UCSD-AML1 (cell line): ENCODE data around the gene HMGXB3.

ENCODE experiments used
- DNase-seq: peaks from one replicate; lab custom pipeline; 2025; ENCODE audit not compliant: unreplicated experiment; lab: John Stamatoyannopoulos, UW

Gene HMGXB3, protein sequence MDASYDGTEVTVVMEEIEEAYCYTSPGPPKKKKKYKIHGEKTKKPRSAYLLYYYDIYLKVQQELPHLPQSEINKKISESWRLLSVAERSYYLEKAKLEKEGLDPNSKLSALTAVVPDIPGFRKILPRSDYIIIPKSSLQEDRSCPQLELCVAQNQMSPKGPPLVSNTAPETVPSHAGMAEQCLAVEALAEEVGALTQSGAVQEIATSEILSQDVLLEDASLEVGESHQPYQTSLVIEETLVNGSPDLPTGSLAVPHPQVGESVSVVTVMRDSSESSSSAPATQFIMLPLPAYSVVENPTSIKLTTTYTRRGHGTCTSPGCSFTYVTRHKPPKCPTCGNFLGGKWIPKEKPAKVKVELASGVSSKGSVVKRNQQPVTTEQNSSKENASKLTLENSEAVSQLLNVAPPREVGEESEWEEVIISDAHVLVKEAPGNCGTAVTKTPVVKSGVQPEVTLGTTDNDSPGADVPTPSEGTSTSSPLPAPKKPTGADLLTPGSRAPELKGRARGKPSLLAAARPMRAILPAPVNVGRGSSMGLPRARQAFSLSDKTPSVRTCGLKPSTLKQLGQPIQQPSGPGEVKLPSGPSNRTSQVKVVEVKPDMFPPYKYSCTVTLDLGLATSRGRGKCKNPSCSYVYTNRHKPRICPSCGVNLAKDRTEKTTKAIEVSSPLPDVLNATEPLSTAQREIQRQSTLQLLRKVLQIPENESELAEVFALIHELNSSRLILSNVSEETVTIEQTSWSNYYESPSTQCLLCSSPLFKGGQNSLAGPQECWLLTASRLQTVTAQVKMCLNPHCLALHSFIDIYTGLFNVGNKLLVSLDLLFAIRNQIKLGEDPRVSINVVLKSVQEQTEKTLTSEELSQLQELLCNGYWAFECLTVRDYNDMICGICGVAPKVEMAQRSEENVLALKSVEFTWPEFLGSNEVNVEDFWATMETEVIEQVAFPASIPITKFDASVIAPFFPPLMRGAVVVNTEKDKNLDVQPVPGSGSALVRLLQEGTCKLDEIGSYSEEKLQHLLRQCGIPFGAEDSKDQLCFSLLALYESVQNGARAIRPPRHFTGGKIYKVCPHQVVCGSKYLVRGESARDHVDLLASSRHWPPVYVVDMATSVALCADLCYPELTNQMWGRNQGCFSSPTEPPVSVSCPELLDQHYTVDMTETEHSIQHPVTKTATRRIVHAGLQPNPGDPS (N-terminal part only)

GRCh38 chr5:150000256-150000989, at the start of gene HMGXB3, which contains the start of gene TIGD6:
Gene HMGXB3, plus strand, starts transcription at chr5:150000739. Its CDS starts 4,114 bp downstream, at chr5:150004853.
Gene TIGD6, minus strand, starts transcription at chr5:150000654. Its CDS starts 4,306 bp downstream, at chr5:149996348.
- DNase-seq, result peak; percentile 94

DNA sequence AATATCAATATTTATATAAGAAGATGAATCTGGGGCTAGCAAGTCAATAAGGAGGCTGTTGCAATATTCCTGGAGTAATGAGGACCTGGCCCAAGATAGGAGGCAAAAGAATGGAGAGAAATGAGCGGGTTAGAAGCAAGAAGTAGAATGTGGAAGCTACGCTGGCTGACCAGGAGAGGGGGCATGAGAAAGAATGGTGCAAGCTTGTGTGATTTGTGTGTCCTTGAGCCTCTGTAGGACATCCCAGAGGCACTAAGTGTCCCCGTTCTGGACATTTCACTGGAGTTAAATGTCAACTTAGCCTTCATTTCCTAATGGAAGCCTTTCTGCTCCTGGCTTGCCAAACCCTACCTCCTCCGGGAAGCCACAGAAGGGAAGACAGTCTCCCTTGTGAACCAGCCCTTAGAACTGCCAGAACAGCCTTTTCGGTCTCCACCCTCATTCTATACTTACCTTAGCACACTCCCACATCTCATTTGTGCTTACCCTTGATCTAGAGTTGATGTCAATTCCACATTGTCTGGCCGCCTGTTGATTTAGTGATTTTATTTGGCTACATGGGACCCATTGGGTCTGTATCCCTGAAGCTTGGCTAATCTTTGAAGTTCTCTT, 49.3 kb upstream of the HMGXB3 start:
- no peak for DNase-seq

- no peak for DNase-seq
These were observed 47.0 kb upstream of the HMGXB3 start for GRCh38 chr5:149953436-149954121.

DNA sequence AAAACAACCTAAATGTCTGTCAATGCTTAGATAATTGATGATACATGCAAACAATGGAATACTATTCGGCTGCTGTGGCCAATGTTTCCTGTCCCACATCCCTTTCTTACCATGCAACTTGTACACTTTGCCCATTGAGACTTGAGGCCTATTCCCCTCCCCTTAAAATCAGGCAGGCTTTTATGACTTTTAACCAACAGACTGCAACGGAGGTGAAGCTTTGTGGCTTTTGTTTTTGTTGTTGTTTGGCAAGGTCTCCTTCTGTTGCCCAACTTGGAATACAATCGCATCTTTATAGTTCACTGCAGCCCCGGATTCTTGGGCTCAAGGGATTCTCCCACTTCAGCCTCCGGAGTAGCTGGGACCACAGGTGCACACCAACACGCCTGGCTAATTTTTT, 45.7 kb upstream of the HMGXB3 start:
- no peak for DNase-seq

DNA sequence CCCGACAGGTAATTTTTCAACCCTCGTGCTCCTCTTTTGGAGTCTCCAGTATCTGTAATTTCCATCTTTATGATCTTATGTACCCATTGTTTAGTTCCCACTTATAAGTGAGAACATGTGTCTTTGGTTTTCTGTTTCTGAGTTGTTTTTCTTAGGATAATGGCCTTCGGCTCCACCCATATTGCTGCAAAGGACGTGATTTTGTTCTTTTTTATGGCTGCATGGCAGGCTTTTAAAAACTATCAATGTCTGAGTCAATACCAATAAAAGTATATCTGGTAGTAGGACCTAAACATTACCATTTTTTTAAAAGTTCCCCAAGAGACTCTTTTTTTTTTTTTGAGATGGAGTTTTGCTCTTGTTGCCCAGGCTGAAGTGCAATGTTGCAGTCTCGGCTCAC, 43.9 kb upstream of the HMGXB3 start:
- no peak for DNase-seq

DNA sequence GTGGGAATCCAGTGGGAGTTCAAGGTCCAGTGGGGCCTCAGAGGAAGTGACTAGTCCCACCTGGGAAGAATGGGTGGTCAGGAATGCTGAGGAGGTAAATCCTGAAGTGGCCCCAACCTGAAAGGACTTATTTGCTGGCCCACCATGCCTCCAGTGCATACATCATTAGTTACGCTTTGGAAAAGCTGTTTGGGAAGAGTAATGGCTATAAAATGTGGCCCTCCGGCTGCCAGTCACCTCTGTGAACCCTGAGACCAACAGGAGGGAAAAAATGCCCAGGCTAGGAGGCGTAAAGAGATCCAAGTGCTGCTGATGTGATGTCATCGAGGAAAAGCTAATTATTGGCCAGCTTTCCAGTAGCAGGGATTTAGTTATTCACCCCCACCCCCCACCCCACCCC, 42.7 kb upstream of the HMGXB3 start:
- DNase-seq, result no peak

GRCh38 chr5:149959406-149960236, 40.9 kb upstream of the HMGXB3 start:
- DNase-seq, result no peak

GRCh38 chr5:149960272-149961185, 40.0 kb upstream of the HMGXB3 start, which contains the start of gene SLC26A2:
Gene SLC26A2, plus strand, starts transcription at chr5:149960758. Its CDS starts 16,895 bp downstream, at chr5:149977653.
- DNase-seq, result peak; percentile 96

DNA sequence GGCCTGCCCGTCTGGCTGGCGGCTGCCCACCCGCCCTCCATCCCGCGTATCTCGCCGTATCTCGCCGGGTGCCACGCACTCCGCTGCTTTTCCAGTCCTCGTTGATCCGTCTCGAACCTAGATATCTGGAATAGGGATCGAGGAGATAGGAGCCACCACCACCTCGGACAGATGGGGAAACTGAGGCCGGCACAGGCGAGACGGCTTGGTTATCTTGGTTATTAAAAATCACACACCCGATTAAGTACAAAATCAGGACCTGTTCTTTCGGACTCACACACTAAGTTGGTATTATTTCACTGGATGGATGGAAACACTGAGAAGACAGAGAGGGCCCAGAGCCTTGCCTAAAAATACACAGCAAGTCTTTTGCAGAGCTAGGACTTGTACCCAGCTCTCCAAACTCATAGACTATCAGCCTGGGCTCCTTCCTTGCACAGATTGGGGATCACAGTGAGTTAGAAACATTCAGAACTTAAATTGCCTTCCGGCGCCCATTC, 39.3 kb upstream of the HMGXB3 start:
- no peak for DNase-seq

DNA sequence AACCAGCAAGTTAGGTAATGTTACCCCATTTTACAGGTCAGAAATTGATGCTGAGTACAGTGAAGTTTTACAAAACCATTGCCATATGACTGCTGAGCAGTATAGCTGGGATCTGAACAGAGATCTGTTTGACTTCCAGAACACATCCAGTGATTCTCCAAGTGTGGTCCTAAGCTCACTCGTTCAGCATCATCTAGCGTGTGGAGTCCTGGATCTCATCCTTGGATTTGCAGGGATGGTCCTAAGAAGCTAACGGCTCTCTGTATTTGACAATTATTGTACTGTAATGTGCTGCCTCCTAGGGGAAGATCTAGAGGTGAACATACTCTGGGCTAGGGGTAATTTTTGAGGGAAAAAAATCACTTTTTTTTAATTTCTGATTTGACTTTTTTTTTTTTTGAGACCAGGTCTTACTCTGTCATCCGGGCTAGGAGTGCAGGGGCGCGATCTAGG, 38.6 kb upstream of the HMGXB3 start:
- no peak for DNase-seq

DNA sequence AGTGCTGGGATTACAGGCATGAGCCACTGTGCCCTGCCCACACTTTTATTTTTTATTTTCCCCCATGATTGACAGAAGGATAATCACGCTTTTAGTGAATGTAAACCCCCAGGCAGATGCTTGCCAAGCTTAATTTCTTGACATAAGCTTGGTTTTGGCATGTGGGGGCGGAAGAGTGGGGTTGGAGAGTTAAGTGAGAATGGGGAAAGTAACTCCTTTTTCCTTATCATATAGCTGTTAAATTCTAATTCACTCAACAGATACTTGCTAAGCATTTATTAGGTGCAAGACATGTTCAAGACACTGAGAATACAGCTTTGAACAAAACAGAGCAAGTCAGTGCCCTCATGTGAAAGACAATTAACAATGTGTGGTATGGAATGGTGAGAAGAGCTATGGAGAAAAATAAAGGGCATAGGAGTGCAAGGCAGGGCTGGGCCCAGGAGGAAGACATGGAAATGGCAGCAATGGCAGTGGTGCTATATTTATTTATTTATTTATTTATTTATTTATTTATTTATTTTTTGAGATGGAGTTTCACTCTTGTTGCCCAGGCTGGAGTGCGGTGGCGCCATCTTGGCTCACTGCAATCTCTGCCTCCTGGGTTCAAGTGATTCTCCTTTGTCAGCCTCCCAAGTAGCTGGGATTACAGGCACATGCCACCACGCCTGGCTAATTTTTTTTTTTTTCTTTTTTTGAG, 37.8 kb upstream of the HMGXB3 start:
- DNase-seq, result no peak

- DNase-seq, result no peak
These were observed 36.8 kb upstream of the HMGXB3 start for GRCh38 chr5:149963729-149964128.

DNA sequence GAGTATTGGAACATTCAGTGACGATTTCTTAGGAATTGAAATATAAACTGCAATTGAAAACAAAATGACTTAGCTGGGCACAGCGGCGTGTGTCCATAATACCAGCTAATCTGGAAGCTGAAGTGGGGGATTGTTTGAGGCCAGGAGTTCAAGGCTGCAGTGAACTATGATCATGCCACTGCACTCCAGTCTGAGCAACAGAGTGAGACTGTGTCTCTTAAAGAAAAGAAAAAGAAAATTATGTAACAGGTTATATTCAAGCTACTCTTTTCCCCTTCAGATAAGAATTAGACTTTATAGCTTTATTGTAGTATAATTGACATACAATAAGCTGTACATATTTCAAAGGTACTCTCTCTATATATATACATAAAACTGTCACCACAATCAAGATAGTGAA, 33.6 kb upstream of the HMGXB3 start:
- DNase-seq, result no peak

GRCh38 chr5:149969181-149969930, 31.2 kb upstream of the HMGXB3 start:
- no peak for DNase-seq

- DNase-seq, result no peak
These were observed 25.1 kb upstream of the HMGXB3 start for GRCh38 chr5:149975409-149975808.

DNA sequence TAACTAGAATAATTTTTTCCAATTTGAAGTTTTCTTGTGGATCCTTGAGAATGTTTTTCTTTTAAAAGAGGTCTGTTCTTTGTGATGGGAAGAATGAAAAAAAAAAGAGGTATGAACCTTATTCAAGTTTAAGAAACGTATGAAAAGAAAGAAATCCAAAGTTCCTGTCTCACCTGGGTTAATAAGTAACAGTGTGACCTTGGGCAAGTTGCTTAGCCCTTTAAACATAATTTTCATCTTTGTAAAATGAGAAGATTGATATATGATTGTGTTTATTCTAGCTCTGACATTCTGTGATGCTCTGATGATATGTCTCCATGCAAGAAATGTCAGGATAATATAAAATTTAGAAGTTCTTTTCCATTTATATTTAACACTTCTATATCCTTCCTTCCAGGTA, 20.6 kb upstream of the HMGXB3 start:
- DNase-seq, result no peak
